Tibial nerve (tissue), 3 donors: Measurements from ENCODE around the gene ADCY2.

Source experiments
- POLR2A ChIP-seq, 2 donors: fragments of 450-650 bp; IDR thresholded peaks; one replicate each; pipeline ENCODE4 v1.6.1; 2017; ENCODE audit warnings: antibody characterized with exemption in 2 of 2, mild to moderate bottlenecking in 2 of 2, moderate library complexity in 2 of 2
- TF ChIP-seq, protein P1 (sequence below), 5 experiments: fragments of 200-600 bp in 3 of 5; fragments of 450-650 bp in 2 of 5; sonication (generic) in 3 of 5; IDR thresholded peaks; one replicate each; pipeline ENCODE4 v1.5.1; 2016 to 2019; ENCODE audit warnings: antibody characterized with exemption in 5 of 5, mild to moderate bottlenecking in 3 of 5, moderate library complexity in 2 of 5

GRCh38 chr5:7852988-7853387 is 457.1 kb downstream of the ADCY2 start:
- TF ChIP-seq, protein P1, sequence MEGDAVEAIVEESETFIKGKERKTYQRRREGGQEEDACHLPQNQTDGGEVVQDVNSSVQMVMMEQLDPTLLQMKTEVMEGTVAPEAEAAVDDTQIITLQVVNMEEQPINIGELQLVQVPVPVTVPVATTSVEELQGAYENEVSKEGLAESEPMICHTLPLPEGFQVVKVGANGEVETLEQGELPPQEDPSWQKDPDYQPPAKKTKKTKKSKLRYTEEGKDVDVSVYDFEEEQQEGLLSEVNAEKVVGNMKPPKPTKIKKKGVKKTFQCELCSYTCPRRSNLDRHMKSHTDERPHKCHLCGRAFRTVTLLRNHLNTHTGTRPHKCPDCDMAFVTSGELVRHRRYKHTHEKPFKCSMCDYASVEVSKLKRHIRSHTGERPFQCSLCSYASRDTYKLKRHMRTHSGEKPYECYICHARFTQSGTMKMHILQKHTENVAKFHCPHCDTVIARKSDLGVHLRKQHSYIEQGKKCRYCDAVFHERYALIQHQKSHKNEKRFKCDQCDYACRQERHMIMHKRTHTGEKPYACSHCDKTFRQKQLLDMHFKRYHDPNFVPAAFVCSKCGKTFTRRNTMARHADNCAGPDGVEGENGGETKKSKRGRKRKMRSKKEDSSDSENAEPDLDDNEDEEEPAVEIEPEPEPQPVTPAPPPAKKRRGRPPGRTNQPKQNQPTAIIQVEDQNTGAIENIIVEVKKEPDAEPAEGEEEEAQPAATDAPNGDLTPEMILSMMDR (IDR thresholded peaks at IDR 0.05): no peak
- no peak for TF ChIP-seq POLR2A (IDR thresholded peaks at IDR 0.05)
